Activated naive CD4-positive, alpha-beta T cell (primary cell): Measurements from ENCODE around the gene ZC3HAV1L.
"Not testable (repeated sequence)": the region's sequence is repeated elsewhere in the genome, so short reads cannot be mapped to it uniquely, and the experiment has no call there.

Experiments used
- DNase-seq, 4 experiments: peaks; one replicate each; lab custom pipeline; 2025; lab: John Stamatoyannopoulos, UW

The ZC3HAV1L gene

GRCh38 chr7:139054101-139054500, 18.3 kb upstream of the ZC3HAV1L start:
- DNase-seq: no peak

- DNase-seq: no peak
These were observed 15.8 kb upstream of the ZC3HAV1L start for GRCh38 chr7:139051655-139052054.

- DNase-seq: no peak
These were observed 14.1 kb upstream of the ZC3HAV1L start for GRCh38 chr7:139049936-139050335.

- no peak for DNase-seq
These were observed 13.3 kb upstream of the ZC3HAV1L start for GRCh38 chr7:139049111-139049510.

- no peak for DNase-seq
These were observed 12.1 kb upstream of the ZC3HAV1L start for GRCh38 chr7:139047970-139048369.

- DNase-seq: no peak
These were observed 10.3 kb upstream of the ZC3HAV1L start for GRCh38 chr7:139046143-139046542.

- no peak for DNase-seq
These were observed 9.3 kb upstream of the ZC3HAV1L start for GRCh38 chr7:139044813-139045794.

GRCh38 chr7:139043823-139044812, 8.3 kb upstream of the ZC3HAV1L start:
- peak in 3 of 4 experiments; percentile 7 to 53 (median 7) for DNase-seq

- DNase-seq: no peak
These were observed 5.7 kb upstream of the ZC3HAV1L start for GRCh38 chr7:139041378-139042085.

GRCh38 chr7:139038691-139039090, 2.8 kb upstream of the ZC3HAV1L start:
- no peak for DNase-seq

GRCh38 chr7:139036901-139037300, 1.1 kb upstream of the ZC3HAV1L start:
- DNase-seq: no peak

- DNase-seq: peak in 1 of 4 experiments; percentile 16
These were observed 822 bp downstream of the ZC3HAV1L start for GRCh38 chr7:139034855-139035585.

- DNase-seq: no peak
These were observed 1.5 kb downstream of the ZC3HAV1L start for GRCh38 chr7:139034336-139034735.

- DNase-seq: no peak
These were observed 2.3 kb downstream of the ZC3HAV1L start for GRCh38 chr7:139033346-139034114.

GRCh38 chr7:139032473-139032872, 3.4 kb downstream of the ZC3HAV1L start:
- DNase-seq: no peak

- no peak for DNase-seq
These were observed 6.5 kb downstream of the ZC3HAV1L start for GRCh38 chr7:139029353-139029752.

GRCh38 chr7:139026551-139026950, 9.3 kb downstream of the ZC3HAV1L start:
- DNase-seq: no peak

- DNase-seq: not testable (repeated sequence)
These were observed 10.0 kb downstream of the ZC3HAV1L start for GRCh38 chr7:139025861-139026260.

GRCh38 chr7:139023076-139023475, 12.8 kb downstream of the ZC3HAV1L start:
- no peak for DNase-seq

GRCh38 chr7:139022286-139022685, 13.6 kb downstream of the ZC3HAV1L start:
- DNase-seq: no peak
